ENCODE measurements around the gene SIDT2. TPM values are rescaled to one million over a fixed set of nuclear protein-coding genes. Genes with fewer than 3 reads are reported as not detected.
A peak's percentile ranks its signal among the peaks of the same experiment; 100 is the strongest.

Gene SIDT2
- total RNA-seq, 1 donor from 2014 or later, result 37.6 TPM

DNA sequence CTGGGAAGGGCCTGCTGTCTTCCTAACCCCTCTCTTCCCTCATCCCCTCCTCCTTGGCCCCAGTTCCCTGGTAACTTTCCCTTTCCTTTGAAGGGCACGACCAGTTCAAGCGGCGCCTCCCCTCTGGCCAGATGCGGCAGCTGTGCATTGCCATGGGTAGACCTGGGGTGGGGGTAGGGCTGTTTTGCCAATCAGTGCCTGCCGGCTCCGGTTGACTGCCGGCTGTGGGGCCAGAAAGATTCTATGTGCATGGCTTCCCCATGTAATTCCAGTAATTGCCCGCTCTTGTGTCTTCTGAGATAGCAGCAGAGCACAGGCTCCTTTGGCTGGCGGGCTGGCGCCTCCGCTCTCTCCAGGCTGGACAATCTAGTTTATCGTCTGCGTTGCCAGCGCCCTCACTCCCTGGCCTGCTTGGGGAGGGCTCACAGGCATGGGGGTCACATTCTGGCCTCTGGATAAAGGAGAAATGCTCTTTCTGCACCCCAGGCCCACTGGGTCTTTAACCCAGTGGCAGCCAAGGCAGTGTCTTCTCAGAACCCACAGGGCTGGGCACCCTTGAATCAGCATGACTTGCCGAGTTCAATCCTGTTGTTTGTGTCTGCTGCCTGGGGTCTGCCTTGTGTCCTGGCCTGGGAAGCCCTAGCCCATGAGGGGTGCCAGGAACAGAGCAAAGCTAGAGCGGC lies 9.4 kb downstream of the SIDT2 start:
- peaks cover 7% of the 10 kb centered on the region for H3K4me1 Mint-ChIP-seq
- TF ChIP-seq, protein P1, sequence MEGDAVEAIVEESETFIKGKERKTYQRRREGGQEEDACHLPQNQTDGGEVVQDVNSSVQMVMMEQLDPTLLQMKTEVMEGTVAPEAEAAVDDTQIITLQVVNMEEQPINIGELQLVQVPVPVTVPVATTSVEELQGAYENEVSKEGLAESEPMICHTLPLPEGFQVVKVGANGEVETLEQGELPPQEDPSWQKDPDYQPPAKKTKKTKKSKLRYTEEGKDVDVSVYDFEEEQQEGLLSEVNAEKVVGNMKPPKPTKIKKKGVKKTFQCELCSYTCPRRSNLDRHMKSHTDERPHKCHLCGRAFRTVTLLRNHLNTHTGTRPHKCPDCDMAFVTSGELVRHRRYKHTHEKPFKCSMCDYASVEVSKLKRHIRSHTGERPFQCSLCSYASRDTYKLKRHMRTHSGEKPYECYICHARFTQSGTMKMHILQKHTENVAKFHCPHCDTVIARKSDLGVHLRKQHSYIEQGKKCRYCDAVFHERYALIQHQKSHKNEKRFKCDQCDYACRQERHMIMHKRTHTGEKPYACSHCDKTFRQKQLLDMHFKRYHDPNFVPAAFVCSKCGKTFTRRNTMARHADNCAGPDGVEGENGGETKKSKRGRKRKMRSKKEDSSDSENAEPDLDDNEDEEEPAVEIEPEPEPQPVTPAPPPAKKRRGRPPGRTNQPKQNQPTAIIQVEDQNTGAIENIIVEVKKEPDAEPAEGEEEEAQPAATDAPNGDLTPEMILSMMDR (conservative IDR thresholded peaks at IDR 0.05), result no peak
- peak overlapping the region; percentile 43 for H3K27ac Mint-ChIP-seq (ENCODE audit: unreplicated experiment)
- no peak overlapping the region for H3K4me3 Mint-ChIP-seq
- no peaks in the 10 kb centered on the region for H3K36me3 Mint-ChIP-seq (ENCODE audit: low read depth)
- no peaks in the 10 kb centered on the region for H3K9me3 Mint-ChIP-seq
- no peaks in the 10 kb centered on the region for H3K27me3 Mint-ChIP-seq (ENCODE audit: low read depth)
- DNase-seq (ENCODE audit: low read depth, low spot score), result no peak

DNA sequence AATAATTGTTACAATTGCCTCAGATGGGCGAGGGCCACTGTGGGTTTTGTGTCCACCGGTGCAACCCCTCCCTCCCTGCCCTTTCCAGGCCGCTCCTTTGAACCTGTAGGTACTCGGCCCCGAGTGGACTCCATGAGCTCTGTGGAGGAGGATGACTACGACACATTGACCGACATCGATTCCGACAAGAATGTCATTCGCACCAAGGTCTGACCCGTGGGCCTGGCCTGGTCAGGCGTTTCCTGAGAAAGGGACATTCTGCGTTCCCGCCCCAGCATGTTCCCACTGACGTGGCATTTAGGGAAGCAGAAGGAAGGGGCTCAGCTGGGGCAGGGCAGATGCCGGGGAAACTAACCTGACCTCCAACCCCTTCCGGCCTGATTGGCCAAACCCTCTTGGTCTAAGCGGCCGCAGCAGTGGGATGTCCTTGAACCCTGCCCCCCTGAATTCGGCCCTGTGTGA lies 10.1 kb downstream of the SIDT2 start:
- no peaks in the 10 kb centered on the region for H3K36me3 Mint-ChIP-seq (ENCODE audit: low read depth)
- TF ChIP-seq, protein P1 (conservative IDR thresholded peaks at IDR 0.05), result no peak
- H3K27me3 Mint-ChIP-seq (ENCODE audit: low read depth), result no peaks in the 10 kb centered on the region
- H3K9me3 Mint-ChIP-seq, result no peaks in the 10 kb centered on the region
- no peak overlapping the region for H3K4me3 Mint-ChIP-seq
- peaks cover 7% of the 10 kb centered on the region for H3K4me1 Mint-ChIP-seq
- H3K27ac Mint-ChIP-seq (ENCODE audit: unreplicated experiment), result no peak overlapping the region
- no peak for DNase-seq (ENCODE audit: low read depth, low spot score)

DNA sequence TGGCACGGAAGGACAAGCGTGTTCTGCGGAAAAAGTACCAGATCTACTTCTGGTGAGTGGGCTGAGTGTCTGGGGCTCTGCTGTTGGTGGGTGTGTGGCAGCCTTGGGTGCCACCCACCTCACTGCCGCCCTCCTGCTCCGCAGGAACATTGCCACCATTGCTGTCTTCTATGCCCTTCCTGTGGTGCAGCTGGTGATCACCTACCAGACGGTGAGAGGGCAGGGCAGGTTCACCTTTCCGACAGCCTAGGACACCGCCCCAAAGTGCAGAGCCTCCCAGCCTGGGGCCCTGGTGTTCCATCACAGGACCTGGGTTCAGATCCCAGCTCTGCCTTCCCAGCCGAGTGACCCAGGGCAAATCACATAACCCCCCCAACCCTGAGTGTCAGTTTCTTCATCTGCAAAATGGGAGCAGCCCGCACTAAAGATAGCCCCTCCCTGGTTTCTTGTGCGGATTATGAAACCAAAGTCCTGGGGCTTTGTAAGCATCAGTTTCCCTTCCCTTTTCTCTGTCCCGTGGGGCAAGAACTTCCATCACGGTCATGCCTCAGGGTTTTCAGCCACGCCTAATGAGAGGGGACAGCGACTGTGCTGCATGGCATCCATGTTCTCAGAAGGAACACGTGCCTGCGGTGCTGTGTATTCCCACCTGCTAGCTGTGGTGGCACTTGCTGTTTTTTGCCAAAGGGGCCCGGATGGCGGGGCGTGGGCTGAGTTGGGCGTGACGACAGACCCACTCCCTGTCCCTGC lies 10.8 kb downstream of the SIDT2 start:
- no peak for DNase-seq (ENCODE audit: low read depth, low spot score)
- TF ChIP-seq, protein P1 (conservative IDR thresholded peaks at IDR 0.05), result no peak
- H3K4me3 Mint-ChIP-seq, result no peak overlapping the region
- no peaks in the 10 kb centered on the region for H3K27me3 Mint-ChIP-seq (ENCODE audit: low read depth)
- H3K27ac Mint-ChIP-seq (ENCODE audit: unreplicated experiment), result no peak overlapping the region
- no peaks in the 10 kb centered on the region for H3K36me3 Mint-ChIP-seq (ENCODE audit: low read depth)
- no peaks in the 10 kb centered on the region for H3K9me3 Mint-ChIP-seq
- peaks cover 7% of the 10 kb centered on the region for H3K4me1 Mint-ChIP-seq

DNA sequence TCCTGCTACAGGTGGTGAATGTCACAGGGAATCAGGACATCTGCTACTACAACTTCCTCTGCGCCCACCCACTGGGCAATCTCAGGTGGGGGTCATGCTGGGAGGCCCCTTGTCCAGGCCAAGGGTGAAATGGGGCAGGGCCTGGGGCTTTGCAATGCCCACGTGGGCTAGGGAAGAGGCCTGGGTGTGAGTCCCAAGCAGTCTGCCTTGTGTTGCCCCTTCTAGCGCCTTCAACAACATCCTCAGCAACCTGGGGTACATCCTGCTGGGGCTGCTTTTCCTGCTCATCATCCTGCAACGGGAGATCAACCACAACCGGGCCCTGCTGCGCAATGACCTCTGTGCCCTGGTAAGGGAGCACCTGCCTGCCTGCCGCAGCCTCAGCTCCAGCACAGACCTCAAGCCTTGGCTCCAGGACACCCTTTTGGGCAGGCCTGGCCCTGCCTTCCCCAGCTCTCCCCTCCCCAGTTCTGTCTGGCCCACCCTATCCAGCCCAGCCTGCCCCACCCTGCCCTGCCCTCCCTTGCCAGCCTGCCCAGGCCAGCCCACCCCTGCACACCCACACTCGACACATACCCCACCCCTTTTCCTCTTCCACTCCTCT lies 11.5 kb downstream of the SIDT2 start:
- no peak overlapping the region for H3K27ac Mint-ChIP-seq (ENCODE audit: unreplicated experiment)

DNA sequence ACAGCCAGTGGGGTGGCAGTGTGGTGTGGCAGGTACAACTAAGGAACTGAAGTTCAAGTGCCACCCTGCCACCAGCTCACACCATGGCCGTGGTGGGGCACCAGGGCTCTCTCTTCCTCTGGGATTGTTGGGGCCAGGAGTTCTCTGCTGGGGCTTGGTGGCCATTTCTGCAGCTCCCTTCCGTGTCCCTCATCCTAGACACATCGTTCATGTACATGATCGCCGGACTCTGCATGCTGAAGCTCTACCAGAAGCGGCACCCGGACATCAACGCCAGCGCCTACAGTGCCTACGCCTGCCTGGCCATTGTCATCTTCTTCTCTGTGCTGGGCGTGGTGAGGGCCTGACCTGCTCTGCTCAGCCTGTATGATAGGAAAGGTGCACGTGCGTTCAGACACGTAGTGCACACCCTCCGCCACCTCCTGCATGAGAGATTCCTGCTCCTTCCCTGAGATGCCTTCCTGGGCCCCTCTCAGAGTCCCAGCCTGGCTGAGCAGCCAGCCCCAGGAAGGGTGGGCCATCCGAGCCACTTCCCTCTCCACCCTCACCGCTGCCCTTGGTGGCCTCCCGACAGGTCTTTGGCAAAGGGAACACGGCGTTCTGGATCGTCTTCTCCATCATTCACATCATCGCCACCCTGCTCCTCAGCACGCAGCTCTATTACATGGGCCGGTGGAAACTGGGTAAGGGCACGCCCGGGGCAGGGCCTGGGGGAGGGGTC lies 13.3 kb downstream of the SIDT2 start:
- Mint-ChIP-seq H3K36me3 (ENCODE audit: low read depth) (no peaks in the 10 kb centered on the region), H3K27me3 (ENCODE audit: low read depth) (no peaks in the 10 kb centered on the region), H3K4me3 (no peak overlapping the region), H3K9me3 (no peaks in the 10 kb centered on the region), H3K27ac (ENCODE audit: unreplicated experiment) (no peak overlapping the region), H3K4me1 (peaks cover 5% of the 10 kb centered on the region)
- DNase-seq (ENCODE audit: low read depth, low spot score), result no peak
- TF ChIP-seq, protein P1 (conservative IDR thresholded peaks at IDR 0.05), result no peak

More for the DNA sequence above, 11.5 kb downstream of the SIDT2 start:
- DNase-seq (ENCODE audit: low read depth, low spot score), result no peak
- H3K27me3 Mint-ChIP-seq (ENCODE audit: low read depth), result no peaks in the 10 kb centered on the region
- TF ChIP-seq, protein P1 (conservative IDR thresholded peaks at IDR 0.05), result no peak
- H3K4me3 Mint-ChIP-seq, result no peak overlapping the region
- H3K9me3 Mint-ChIP-seq, result no peaks in the 10 kb centered on the region
- no peaks in the 10 kb centered on the region for H3K36me3 Mint-ChIP-seq (ENCODE audit: low read depth)
- H3K4me1 Mint-ChIP-seq, result peaks cover 7% of the 10 kb centered on the region
